ENCODE results near the gene TEKT1. TPM values are rescaled to one million over a fixed set of nuclear protein-coding genes. Genes with fewer than 3 reads are reported as not detected.

TEKT1 gene
- polyA plus RNA-seq, 1 donor (not counting 4 experiments of a cell fraction or from before 2014, with no cell fraction given) = not detected

DNA sequence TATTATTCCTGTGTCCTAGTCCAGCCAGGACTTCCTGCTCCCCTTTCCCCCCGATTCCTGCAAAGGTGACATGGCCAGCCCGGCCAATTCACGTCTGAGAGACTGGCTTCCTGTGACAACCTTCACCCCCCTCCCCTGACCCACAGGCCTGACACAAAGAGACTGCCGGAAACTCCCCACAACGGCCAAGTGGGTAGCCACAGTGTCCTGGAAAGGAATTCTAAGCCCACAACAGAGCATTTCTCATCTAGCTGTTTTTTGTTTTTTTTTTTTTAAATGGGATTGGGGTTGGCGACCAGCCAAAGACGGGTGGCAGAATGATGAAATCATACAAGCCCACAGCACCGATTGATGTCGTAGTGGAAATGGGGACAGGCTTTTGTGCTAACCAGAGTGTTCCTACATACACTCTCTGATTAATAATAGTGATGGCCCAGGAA, 78.5 kb downstream of the TEKT1 start:
- no peak overlapping the region for H3K4me2 ChIP-seq (ENCODE audit: control insufficient read depth, extremely low read depth, insufficient read depth, low read depth, low read length)
- no peaks in the 10 kb centered on the region for H3K36me3 ChIP-seq (ENCODE audit: control insufficient read depth in 2 of 2, extremely low read depth in 1 of 2, insufficient read depth in 2 of 2, low read length in 2 of 2)
- no peak overlapping the region for H3K9ac ChIP-seq (ENCODE audit: control insufficient read depth, extremely low read depth, insufficient read depth, low read length)
- H2AFZ ChIP-seq (ENCODE audit: control insufficient read depth, low read length) = no peak overlapping the region
- dilution Hi-C loops (cut with MboI; ENCODE audit: extremely low pct_ligation_motif_present, low sequenced_read_pairs) = no loop called here
- TF ChIP-seq, protein P1, sequence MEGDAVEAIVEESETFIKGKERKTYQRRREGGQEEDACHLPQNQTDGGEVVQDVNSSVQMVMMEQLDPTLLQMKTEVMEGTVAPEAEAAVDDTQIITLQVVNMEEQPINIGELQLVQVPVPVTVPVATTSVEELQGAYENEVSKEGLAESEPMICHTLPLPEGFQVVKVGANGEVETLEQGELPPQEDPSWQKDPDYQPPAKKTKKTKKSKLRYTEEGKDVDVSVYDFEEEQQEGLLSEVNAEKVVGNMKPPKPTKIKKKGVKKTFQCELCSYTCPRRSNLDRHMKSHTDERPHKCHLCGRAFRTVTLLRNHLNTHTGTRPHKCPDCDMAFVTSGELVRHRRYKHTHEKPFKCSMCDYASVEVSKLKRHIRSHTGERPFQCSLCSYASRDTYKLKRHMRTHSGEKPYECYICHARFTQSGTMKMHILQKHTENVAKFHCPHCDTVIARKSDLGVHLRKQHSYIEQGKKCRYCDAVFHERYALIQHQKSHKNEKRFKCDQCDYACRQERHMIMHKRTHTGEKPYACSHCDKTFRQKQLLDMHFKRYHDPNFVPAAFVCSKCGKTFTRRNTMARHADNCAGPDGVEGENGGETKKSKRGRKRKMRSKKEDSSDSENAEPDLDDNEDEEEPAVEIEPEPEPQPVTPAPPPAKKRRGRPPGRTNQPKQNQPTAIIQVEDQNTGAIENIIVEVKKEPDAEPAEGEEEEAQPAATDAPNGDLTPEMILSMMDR (optimal IDR thresholded peaks at IDR 0.05 in 1 of 3, IDR thresholded peaks at IDR 0.05 in 1 of 3, conservative IDR thresholded peaks at IDR 0.05 in 1 of 3; ENCODE audit: extremely low read depth in 1 of 3, insufficient read depth in 2 of 3, low read length in 3 of 3) = no peak
- no peak for TF ChIP-seq EZH2 (IDR thresholded peaks at IDR 0.05; ENCODE audit: low read length)
- no peaks in the 10 kb centered on the region for H3K9me3 ChIP-seq (ENCODE audit: control insufficient read depth, low read depth, low read length)
- no peaks in the 10 kb centered on the region for H3K9me1 ChIP-seq (ENCODE audit: control insufficient read depth, extremely low read depth, insufficient read depth, low read length)
- H4K20me1 ChIP-seq (ENCODE audit: control insufficient read depth, extremely low read depth, insufficient read depth, low read length) = no peaks in the 10 kb centered on the region
- no peak overlapping the region for H3K4me3 ChIP-seq (ENCODE audit: control insufficient read depth in 2 of 3, extremely low read depth in 1 of 3, insufficient read depth in 2 of 3, low read depth in 1 of 3, low read length in 3 of 3)
- H3K79me2 ChIP-seq (ENCODE audit: control insufficient read depth, insufficient read depth, low read length) = no peaks in the 10 kb centered on the region
- no peaks in the 10 kb centered on the region for H3K27me3 ChIP-seq (ENCODE audit: control insufficient read depth, extremely low read depth, insufficient read depth, low read length)
- DNase-seq (ENCODE audit: low read depth, low spot score) (no peak), FAIRE-seq (no peak)
- H3K4me1 ChIP-seq (ENCODE audit: control insufficient read depth, extremely low read depth, insufficient read depth, low read length) = peaks cover 24% of the 10 kb centered on the region
- H3K27ac ChIP-seq (ENCODE audit: control insufficient read depth, insufficient read depth, low read length) = peak overlapping the region; percentile 27

DNA sequence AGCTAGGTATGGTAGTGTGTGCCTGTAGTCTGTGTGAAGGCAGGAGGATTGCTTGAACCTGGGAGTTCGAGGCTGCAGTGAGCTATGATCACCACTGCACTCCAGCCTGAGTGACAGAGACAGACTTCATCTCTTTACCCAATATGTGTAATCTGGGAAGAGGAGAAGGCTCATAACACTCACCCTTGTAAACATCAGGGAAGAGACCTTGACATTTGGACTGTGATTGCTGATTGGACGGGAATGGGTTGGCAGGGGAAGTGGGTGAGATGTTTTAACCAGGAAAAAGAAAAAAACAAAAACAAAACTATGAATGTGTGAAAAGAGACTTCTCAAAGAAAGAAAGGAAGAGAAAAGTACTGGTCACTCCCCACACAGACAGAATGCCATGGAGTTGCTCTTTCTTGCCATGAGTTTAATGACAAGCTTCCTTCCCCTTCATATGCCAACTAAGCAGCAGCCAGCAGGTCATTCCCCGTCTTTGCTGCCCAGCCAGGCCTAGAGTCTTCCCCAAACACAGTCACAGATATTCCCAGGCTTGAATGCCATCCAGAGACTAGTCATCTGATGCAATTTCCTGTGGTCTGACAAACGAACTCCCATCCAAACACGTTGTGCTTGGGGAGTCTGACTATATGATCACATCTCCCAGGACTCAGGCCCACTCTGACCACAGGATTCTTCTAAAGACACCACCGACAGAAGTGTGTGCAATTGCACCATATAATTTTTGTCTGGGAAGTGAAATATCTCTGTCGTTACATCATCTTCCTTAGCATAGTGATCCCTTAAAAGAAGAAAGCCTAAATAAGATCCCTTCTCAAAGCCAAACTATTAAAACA, 79.2 kb downstream of the TEKT1 start:
- no peak overlapping the region for H3K4me3 ChIP-seq (ENCODE audit: control insufficient read depth in 2 of 3, extremely low read depth in 1 of 3, insufficient read depth in 2 of 3, low read depth in 1 of 3, low read length in 3 of 3)
- no peak overlapping the region for H3K4me2 ChIP-seq (ENCODE audit: control insufficient read depth, extremely low read depth, insufficient read depth, low read depth, low read length)
- H3K9me3 ChIP-seq (ENCODE audit: control insufficient read depth, low read depth, low read length) = no peaks in the 10 kb centered on the region
- no peaks in the 10 kb centered on the region for H3K27me3 ChIP-seq (ENCODE audit: control insufficient read depth, extremely low read depth, insufficient read depth, low read length)
- DNase-seq (ENCODE audit: low read depth, low spot score) (peak; percentile 21), FAIRE-seq (peak; percentile 57)
- dilution Hi-C loops (cut with MboI; ENCODE audit: extremely low pct_ligation_motif_present, low sequenced_read_pairs) = no loop called here
- H3K79me2 ChIP-seq (ENCODE audit: control insufficient read depth, insufficient read depth, low read length) = no peaks in the 10 kb centered on the region
- peak overlapping the region; percentile 84 for H2AFZ ChIP-seq (ENCODE audit: control insufficient read depth, low read length)
- H3K4me1 ChIP-seq (ENCODE audit: control insufficient read depth, extremely low read depth, insufficient read depth, low read length) = peaks cover 24% of the 10 kb centered on the region
- TF ChIP-seq EZH2 (IDR thresholded peaks at IDR 0.05; ENCODE audit: low read length) = no peak
- TF ChIP-seq, protein P1 (optimal IDR thresholded peaks at IDR 0.05 in 1 of 3, IDR thresholded peaks at IDR 0.05 in 1 of 3, conservative IDR thresholded peaks at IDR 0.05 in 1 of 3; ENCODE audit: extremely low read depth in 1 of 3, insufficient read depth in 2 of 3, low read length in 3 of 3) = no peak
- H4K20me1 ChIP-seq (ENCODE audit: control insufficient read depth, extremely low read depth, insufficient read depth, low read length) = no peaks in the 10 kb centered on the region
- peak overlapping the region; percentile 27 for H3K27ac ChIP-seq (ENCODE audit: control insufficient read depth, insufficient read depth, low read length)
- no peaks in the 10 kb centered on the region for H3K36me3 ChIP-seq (ENCODE audit: control insufficient read depth in 2 of 2, extremely low read depth in 1 of 2, insufficient read depth in 2 of 2, low read length in 2 of 2)
- no peaks in the 10 kb centered on the region for H3K9me1 ChIP-seq (ENCODE audit: control insufficient read depth, extremely low read depth, insufficient read depth, low read length)
- no peak overlapping the region for H3K9ac ChIP-seq (ENCODE audit: control insufficient read depth, extremely low read depth, insufficient read depth, low read length)

Data from keratinocyte (primary cell).